HG02938 (cell line): ENCODE results near the gene RAPGEF1.

Experiments
- ATAC-seq: cut with Tn5 transposase; IDR thresholded peaks from one replicate; pipeline ENCODE4 v1.9.1; 2021; ENCODE audit warnings: mild to moderate bottlenecking, moderate library complexity; ENCODE audit not compliant: unreplicated experiment

The RAPGEF1 gene

DNA sequence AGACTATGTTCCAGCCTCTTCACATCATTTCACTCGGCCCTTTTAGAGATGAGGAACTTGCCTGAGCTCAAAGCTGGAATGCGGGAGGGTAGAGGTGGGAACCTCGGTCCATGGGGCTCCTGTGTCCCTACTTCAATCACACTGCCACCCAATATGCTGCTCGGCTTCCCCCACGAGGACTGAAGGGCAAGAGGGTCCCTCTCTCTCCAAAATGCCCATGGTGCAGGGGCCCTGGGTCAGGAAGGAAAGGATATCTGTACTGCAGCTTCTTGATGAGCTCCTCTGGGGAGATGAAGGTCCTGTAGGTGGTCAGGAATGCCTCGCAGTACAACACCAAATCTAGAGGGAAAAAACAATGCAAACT is 148.0 kb downstream of the RAPGEF1 start:
- no peak for ATAC-seq

DNA sequence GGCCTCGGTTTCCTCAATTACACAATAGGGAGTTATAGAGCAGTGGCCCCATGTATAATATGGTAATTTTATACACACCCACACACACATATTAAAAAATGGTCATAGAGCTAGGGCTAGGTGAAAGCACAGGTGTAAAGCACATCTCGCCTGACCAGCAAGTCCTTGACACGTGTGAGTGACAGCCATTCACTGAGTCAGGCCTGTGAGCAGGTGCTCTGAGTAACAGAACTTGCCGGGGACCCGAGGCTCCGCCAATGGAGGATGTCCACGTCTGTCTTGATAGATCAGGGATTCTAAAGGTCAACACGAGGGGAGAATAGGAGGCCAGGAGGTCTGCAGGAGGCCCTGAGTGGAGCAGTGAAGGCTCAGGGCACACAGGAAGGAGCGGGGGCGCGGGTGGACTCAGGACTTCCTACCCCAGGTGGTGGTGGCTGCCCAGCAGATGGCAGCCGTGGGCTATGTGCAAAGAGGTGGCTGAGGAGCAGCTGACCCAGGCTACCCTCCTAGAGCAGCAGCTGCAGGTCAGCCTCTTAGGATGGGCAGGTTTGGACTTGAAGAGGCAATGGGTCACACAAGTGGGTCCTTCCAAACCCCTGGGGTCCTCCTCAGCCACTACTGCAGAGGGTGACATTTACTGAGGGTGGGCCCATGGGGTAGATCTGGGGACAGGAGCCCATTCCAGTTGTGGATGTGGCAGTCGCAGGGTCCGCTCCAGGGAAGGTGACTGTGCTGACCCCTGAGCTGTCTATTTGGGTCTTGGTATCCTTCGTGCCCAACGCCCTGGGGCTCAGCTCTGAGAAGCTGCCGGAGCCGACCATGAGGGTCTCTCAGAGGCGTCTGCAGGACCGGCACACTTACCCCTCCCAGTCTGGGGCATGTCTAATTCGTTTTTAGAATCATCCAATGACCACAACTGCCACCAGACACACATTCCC is 148.7 kb downstream of the RAPGEF1 start:
- ATAC-seq, result no peak

DNA sequence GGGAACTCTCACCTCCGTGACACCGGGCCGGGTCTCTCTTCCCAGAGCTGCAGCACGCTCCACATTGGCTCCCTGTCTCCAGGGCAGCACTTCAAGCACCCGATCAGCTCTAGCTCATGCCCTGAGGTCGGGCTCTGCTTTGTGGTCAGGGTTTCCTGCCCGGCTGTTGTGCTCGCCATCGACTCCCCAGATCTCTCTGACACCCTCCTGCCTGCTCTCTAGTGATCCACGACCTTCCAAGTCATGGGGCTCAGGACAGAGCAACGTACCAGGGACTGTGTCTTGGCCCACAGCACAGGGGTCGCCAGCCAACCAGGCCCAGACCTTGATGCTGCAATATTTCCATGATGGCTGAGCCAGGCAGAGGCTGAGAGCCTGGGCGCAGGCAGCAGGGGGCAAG is 149.4 kb downstream of the RAPGEF1 start:
- ATAC-seq, result no peak

DNA sequence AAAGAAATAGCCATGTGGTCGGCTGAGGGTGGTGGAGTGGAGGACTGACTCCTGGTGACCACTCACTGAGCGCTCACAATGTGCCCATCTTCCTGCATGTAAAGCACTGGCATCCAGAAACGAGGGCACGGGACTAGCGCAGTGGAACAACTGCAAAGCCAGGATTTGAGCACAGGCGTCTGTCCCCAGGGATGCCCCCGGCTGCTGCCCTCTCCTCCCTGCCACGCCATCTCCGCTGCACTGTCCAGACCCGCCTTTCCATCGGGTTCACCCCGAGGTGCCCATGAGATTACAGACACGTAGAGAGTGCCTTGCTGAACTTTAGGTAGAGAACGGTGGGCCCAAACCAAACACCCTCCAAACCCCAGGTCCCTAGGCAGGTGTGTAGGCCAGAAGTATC is 149.9 kb downstream of the RAPGEF1 start:
- ATAC-seq, result no peak

DNA sequence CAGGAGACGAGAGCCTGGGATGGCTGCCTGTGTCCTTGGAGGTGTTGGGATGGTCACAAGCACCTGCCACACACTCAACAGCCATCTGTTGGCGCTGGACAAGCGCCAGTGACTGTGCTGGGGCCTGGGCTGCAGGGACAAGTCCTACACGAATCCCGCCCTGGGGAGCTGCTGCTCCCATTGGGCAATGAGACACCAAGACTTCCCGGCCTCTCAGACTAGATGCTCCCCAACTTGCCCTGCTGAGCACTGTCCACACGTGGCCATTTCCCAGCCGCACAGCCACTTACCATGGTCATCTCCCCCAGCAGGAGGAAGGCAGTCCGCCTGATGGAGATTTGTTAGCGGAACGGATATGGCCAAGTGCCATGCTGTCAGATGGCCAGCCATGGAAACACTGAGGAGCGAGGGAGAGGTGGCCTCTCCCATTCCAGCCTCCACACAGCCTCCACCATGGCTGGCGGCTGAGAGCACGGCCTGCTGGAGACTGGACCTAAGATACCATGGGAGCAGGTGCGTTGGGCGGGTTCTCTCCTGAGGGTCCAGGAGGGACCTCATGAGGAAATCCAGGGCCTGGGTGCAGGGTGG is 150.7 kb downstream of the RAPGEF1 start:
- no peak for ATAC-seq

DNA sequence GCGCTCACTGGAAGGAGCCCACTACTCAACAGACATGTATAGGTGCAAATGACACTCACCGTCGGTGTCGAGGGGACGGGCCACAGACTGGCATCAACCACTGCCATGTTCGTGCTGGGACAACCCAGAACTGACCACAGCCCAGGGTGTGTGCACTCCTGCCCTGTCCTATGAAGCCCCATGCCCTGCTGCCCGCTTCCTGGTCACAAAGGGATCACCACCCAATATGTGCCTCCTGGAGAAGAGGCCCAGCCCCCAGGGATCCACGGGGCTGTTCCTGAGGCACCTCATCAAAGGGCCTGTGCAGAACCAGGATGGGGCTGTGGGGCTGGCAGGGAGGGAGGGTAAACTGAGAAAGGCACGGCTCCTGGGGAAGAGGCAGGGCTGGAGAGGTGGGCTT is 151.5 kb downstream of the RAPGEF1 start:
- no peak for ATAC-seq

DNA sequence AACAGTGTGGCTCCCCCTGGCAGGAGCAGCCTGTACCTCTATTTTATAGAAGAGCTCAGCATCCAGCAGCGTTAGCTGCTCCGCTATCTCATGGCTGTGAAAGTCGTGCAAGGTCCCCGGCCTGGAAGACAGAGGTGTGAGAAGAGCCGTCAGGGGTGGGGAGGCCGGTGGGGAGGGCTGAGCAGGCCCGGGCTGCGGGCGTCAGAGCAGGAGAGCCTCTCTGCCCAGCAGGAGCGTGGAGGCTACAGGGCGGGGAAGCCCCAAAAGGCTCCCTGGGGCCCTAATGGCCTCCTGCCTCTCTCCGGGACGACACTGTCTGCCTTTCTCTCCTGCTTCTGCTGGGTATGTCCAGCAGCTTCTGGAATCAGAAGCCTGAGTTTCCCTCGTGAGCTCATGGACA is 152.0 kb downstream of the RAPGEF1 start:
- ATAC-seq, result no peak

DNA sequence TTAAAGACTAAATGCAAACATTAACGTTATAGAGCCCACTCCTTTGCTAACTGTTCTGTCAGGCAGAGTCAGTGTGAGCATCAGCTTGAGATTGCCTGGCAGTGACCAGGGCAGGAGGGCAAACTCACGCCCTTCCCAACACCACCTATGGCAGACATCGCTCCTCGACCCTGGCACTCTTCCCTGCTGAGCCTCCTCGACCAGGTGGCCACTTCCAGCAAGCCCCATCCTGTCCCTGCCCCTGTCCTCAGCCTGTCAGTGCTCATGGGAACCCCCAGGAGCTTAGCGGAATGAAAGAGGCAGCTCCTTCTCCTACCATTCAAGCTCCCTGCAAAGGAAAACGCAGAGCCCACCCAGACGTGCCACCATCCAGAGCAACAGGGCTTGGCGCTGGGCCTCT is 152.5 kb downstream of the RAPGEF1 start:
- no peak for ATAC-seq

DNA sequence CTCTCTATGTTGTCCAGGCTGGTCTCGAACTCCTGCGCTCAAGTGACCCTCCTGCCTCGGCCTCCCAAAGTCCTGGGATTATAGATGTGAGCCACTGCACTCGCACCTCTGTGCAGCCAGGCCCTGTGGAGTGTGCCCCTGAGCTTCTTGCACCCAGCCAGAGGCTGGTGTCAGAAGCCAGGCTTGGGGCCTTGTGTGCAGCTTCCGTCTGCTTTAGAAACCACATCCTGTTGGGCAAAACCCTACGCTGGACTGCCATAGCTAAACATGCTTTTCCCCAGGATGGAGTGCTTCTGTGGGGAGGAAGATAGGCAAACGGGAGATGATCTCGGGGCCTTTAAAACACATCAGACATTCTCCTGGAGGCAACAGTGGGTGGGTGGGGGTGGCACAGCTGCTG is 154.5 kb downstream of the RAPGEF1 start:
- no peak for ATAC-seq

DNA sequence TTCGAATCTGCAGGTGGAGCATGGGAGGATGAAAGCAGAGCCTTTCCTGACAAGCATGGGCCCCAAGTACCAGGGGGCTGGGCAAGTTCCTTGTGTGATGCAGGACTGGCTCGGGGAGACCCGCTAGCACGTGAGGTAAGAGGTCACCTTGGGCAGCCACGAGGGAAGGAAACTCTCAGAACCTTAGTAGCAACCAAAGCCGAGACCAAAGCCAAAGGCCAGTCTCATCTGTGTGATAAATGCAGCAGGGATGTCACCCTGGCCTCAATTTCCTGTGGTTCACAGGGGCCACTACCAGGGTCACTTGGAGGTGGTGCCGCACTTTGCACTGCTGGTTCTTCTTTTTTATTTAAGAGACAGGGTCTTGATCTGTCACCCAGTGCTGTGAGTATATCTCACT is 155.0 kb downstream of the RAPGEF1 start:
- ATAC-seq, result no peak

DNA sequence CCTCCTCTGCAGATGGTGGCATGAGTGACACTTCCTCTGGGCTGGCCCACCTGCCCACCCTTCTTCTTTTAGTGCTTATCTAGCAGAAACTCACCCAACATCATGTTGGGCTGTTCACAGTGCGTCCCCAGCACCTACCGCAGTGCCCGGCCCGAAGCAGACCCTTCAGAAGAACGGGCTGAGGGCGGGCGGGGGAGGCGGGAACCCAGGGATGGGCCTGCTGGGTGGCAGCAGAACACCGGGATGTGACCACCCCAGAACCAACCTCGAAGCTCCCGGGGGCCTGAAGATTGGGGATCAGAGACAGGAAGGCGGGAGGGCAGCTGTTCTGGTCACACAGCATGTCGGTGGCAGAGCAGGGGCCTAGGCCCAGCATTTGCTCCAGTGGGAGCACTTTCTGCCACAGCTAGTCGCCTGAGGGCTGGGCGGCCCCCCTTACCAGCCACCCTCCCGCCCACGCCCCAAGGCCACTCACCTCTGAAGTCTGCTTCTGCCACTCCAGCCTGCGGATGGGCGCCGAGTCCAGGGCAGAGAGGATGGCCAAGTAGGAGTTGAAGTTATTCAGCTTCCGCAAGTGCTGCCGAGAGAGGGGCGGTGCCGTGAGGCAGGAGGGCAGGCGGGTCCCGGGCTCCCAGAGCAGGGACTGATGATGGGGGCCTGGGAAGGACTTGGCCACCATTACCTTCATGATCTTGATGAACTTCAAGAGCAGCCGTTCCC is 155.9 kb downstream of the RAPGEF1 start:
- ATAC-seq, result no peak

DNA sequence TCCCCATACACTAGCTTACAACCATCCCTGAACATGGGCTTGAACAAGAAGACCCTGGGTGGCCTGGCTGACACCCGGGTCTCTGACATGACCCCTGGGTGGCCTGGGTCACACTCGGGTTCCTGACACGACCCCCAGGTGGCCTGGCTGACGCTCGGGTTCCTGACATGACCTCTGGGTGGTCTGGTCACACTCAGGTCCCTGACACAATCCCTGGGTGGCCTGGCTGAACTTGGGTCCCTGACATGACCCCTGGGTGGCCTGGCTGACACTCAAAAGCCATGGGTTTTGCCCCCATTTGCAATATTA is 156.6 kb downstream of the RAPGEF1 start:
- ATAC-seq, result no peak

DNA sequence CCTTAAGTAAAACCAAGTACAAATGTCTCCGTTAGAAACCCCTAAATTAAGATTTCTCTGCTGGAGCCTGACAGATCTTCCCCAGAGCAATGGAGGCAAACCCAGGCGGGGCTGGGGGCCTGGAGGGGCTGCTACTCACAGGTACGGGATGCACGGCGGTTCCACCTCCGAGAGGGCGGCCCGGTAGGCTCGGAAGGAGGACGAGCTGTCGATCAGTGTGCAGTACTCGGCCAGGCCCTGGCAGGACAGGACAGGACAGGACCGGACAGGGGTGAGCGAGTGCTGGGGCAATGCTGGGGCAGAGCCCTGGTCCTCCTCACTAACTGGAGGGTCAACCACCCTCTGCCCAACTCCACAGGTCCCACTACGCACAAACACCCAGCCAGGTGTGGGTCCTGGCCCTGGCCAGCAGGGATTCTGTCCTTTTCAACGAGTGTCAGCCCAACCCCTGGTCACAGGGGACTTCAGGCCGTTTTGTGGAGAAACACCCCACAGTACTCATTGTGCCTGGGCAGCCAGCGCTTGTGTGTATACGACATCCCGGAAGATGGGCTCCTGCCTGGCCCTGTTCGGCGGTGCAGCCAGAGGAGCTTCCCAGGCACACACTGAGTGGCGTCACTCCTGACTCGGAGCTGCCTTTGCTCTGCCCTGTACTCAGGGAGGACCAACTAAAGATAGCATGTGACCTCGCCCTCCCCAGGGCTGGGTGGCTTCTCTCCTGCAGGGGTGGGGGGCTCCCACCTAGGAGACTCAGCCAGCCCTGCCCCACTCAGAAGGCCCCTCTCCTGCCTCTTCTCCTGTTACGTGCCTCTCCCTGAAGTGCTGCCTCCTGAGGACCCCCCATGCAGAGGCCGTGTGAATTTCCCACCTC is 157.2 kb downstream of the RAPGEF1 start:
- ATAC-seq, result no peak

DNA sequence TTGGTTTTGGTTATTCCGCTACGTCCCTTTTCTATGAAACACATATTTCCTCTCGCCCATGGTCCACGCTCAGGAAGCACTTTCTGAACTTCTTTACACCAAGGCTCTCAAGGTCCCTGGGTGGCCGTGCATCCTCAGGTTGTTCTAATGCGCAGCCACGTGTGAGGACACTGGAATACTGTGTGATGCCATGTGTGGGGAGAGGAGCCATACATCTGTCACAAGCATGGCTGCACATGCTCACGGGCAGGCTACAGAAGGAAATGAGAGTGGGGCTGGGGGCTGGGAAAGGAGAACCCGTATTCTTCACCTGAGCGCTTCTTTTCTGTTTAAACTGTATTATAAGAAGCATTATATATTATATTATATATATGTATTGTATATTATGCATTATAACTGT is 157.8 kb downstream of the RAPGEF1 start:
- no peak for ATAC-seq

DNA sequence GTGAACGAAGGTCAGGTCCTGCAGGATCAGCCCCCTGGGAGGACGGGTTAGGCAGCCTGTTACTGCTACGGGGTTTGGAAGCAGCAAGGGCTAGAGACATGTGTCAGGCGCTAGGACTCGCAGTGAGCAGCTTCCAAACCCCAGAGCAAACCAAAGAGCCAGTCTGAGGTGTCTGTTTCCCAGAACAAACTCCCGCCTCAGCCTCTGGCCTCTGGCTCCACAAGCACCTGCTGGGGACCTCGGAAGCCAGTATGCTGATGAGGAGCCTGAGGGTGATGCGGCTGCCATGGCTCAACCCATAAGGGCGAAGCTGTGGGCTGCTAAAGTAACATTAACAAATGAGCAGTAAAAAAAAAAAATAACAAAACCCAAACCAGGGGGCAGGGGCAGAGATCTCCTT is 159.5 kb downstream of the RAPGEF1 start:
- ATAC-seq, result no peak

DNA sequence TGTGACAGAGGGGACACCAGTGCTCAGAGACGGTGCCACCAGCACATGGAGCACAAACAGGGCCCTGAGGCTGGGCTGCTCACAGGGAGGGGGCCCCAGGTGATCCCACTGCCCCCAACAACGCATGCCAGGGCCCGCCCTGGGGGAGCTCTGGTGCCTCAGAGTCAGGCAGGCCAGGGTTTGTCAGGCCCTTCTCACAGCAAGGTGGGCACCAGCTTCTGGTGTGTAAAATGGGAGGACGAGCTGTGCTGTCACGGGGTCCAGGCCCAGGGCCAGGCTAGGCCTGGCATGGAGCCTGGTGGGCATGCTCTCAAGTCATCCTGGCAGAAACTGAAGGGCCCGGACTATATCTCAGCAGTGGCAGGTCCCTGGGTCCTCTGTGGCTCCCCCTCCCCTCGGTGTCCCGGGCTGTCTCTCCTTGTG is 160.1 kb downstream of the RAPGEF1 start:
- ATAC-seq, result no peak

DNA sequence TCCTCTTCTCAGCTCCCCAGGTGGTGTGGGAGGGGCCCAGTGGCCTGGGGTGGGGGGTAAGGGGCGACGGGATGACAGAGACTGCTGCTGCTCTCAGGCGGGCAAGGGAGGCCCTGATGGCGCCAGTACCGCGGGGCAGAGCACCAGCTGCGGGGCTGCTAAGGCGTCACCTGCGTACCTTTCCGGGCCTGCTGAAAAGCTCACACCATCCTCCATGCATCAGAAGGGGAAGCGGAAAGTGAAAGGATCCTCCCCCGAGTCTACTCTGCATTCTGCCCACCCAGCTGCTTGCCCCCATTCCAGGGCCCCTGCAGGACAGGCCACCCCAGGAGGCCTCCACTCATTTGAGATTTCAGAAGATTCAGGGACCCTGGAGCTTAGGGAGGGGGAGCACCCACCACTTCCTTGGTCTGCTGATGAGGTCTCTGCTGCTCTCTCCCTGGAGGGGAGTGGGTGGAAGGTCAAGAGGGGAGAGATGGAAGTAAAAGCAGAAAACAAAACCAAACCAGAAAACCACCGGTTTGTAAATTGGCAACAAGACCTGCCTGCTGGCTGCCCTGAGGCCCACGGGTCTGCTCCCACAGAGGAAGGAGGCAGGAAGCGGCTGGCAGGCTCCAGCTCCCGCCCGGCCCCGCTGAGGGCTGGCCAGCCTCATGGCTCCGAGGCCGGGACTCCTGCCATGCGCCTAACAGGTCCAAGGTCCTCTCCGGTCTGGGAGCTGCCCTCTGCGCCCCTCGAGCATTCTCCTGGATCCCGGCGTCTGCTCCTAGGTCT is 161.0 kb downstream of the RAPGEF1 start:
- ATAC-seq, result peak; percentile 51

DNA sequence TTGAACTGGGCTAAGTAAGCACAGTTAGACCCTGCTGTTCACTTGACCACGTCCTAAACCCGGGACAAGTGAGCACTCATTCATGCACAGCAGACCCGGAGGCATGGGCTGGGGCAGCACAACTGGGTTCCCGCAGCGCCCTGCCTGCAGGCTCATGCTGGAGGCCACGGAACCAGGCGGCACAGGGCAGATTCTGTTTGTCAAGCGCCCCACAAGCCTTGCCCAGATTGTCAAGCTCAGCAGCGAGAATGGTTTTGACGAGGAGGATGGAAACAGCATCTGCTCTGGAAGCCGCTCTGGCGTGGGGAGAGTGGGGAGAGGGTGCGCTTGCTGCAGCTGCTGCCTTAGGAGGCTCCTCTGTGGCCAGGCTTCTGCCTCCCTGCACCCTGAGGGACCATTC is 161.9 kb downstream of the RAPGEF1 start:
- ATAC-seq, result no peak

DNA sequence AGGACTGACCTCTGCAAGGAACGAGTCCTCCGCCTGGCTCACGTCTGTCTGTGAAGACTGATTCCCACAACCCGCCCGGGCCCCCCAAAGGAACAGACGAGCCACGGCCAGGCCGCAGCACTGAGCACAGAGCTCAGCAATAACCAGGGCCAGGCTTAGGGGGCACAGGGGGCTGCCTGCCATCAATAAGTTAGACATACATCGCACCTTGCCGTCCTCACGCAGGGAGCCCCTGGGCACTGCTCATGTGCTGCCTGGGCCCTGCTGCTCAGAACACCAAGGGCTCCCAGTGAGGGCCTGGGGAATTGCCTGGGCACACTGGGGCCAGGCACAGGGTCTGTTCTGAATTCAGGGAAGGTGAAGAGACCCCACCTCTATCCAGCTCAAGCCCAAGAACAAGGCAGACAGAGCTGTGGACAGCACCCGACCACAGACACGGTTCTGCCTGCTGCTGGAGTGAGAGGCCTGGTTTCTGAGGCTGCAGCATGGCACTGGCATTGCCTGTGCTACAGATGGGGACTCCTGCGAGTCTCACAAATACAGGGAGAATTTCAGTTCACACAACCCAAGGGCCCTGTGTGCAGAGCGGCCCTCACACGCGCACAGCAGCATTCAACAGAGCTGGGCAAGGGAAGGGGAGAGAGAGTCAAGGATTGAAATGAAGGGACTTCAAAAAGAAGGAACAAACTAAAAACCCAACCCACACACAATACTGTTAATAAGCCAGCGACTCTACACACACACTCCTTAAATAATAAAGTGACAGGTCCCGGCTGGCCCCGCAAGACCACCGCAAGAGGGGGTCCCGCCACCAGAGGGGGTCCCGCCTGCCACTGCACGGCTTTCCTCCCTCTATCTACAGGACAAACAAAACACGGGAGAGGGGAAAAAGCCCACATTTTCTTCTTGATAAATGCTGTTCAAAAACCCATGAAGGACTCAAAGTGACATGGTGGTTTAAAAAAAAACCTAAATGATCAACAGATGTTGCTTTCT is 162.6 kb downstream of the RAPGEF1 start:
- no peak for ATAC-seq
